Panc1 (cell line): Measurements from ENCODE around the gene CSF1.

Experiments used
- CTCF ChIP-seq: fragments of 450-650 bp; IDR thresholded peaks from 2 replicates; pipeline ENCODE4 v1.5.1; 2017; ENCODE audit warnings: mild to moderate bottlenecking
- REST ChIP-seq, 2 experiments: IDR thresholded peaks; 2 replicates each; pipeline ENCODE4 v1.6.1; 2011 to 2012; ENCODE audit warnings: low read depth in 2 of 2, control low read depth in 1 of 2, low read length in 1 of 2, mild to moderate bottlenecking in 1 of 2, moderate library complexity in 1 of 2; ENCODE audit not compliant: insufficient read depth in 1 of 2

- no peak for TF ChIP-seq CTCF
- TF ChIP-seq REST (IDR thresholded peaks at IDR 0.05; ENCODE audit: insufficient read depth in 1 of 2, low read depth in 2 of 2, low read length in 1 of 2): no peak
Observed at GRCh38 chr1:109874445-109874844, 36.2 kb upstream of the CSF1 start.
